Suprapubic skin (tissue), 4 donors: ENCODE measurements around the gene TRIM44. TPM values are rescaled to one million over a fixed set of nuclear protein-coding genes. Genes with fewer than 3 reads are reported as not detected.

Experiments
- total RNA-seq, 4 donors: library from RNA; depleted of rRNA; stranded (reverse); fragments of >200 nt; gene quantifications; one replicate each; pipeline ENCODE4 v1.1.0, GENCODE V29; 2016

The TRIM44 gene
- total RNA-seq, 4 donors from 2014 or later, result 21.3 to 55.7 (median 31.3) TPM

Other genes with a start within 250 kb of the TRIM44 start
- gene SLC1A2, start 243.2 kb upstream of the TRIM44 start, total RNA-seq, result 1 to 10 TPM; 1.0 to 3.4 (median 2.0) TPM
- 10 to 100 TPM; 13.3 to 25.8 (median 14.6) TPM for gene PAMR1, start 137.2 kb upstream of the TRIM44 start, total RNA-seq
- 10 to 100 TPM; 16.8 to 29.9 (median 22.9) TPM for gene FJX1, start 44.3 kb upstream of the TRIM44 start, total RNA-seq